ENCODE data around the gene HLA-DRB5. TPM values are rescaled to one million over a fixed set of nuclear protein-coding genes. Genes with fewer than 3 reads are reported as not detected.
"Not testable (repeated sequence)": the region's sequence is repeated elsewhere in the genome, so short reads cannot be mapped to it uniquely, and the experiment has no call there.

The HLA-DRB5 gene
- total RNA-seq, 1 experiment from 2014 or later = 0.21 TPM

DNA sequence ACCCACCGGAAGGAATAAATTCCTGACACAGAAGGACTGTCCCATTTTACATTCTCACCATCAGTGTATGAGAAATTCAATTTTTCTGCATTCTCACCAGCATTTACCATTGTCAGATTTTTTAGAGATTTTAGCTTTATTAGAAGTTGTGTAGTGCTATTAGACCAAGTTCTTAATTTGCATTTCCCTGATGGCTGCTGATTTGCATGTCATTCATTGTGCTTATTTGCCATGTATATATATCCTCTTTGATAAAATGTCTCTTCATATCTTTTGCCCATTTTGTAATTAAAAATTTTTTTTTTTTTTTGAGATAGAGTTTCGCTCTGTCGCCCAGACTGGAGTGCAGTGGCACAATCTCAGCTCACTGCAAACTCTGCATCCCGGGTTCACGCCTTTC lies 9.8 kb upstream of the HLA-DRB5 start:
- Histone ChIP-seq H3K4me3 (ENCODE audit: insufficient read depth, low read depth, low read length) (no peak overlapping the region), H3K27me3 (ENCODE audit: control insufficient read depth, insufficient read depth, low read length) (no peaks in the 10 kb centered on the region), H3K36me3 (replicated peaks; ENCODE audit: control insufficient read depth, insufficient read depth, low read length) (no peaks in the 10 kb centered on the region)
- DNase-seq = no peak

DNA sequence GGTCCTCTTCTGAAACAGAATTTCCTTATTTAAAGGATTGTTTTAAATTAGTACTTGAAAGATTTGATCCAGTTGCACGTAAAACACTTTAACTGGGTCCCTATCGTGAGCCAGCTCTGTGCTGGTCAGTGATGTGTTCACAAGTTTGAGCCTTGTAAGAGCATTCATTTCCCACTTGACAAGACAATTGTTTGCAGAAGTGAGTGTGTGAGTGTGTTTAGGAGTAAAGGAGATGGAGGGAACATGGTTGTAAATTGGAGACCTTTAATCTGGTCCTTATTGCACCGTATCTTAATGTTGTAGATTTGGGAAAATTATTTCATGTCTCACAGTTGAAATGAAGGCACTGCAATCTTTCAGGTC lies 325 bp upstream of the HLA-DRB5 start:
- DNase-seq; H3K4me3 ChIP-seq (ENCODE audit: insufficient read depth, low read depth, low read length); H3K36me3 ChIP-seq (replicated peaks; ENCODE audit: control insufficient read depth, insufficient read depth, low read length); H3K27me3 ChIP-seq (ENCODE audit: control insufficient read depth, insufficient read depth, low read length): not testable (repeated sequence)

- no peak overlapping the region for H3K4me3 ChIP-seq (ENCODE audit: insufficient read depth, low read depth, low read length)
- no peak for DNase-seq
- no peaks in the 10 kb centered on the region; the same call in 1 of the 2 replicates for H3K27me3 ChIP-seq (ENCODE audit: control insufficient read depth, insufficient read depth, low read length)
- H3K36me3 ChIP-seq (replicated peaks; ENCODE audit: control insufficient read depth, insufficient read depth, low read length) = no peaks in the 10 kb centered on the region
These were observed 7.6 kb downstream of the HLA-DRB5 start for GRCh38 chr6:32522302-32523047.

GRCh38 chr6:32519910-32520258 lies 10.2 kb downstream of the HLA-DRB5 start:
- no peak overlapping the region for H3K4me3 ChIP-seq (ENCODE audit: insufficient read depth, low read depth, low read length)
- no peaks in the 10 kb centered on the region; the same call in 1 of the 2 replicates for H3K27me3 ChIP-seq (ENCODE audit: control insufficient read depth, insufficient read depth, low read length)

DNA sequence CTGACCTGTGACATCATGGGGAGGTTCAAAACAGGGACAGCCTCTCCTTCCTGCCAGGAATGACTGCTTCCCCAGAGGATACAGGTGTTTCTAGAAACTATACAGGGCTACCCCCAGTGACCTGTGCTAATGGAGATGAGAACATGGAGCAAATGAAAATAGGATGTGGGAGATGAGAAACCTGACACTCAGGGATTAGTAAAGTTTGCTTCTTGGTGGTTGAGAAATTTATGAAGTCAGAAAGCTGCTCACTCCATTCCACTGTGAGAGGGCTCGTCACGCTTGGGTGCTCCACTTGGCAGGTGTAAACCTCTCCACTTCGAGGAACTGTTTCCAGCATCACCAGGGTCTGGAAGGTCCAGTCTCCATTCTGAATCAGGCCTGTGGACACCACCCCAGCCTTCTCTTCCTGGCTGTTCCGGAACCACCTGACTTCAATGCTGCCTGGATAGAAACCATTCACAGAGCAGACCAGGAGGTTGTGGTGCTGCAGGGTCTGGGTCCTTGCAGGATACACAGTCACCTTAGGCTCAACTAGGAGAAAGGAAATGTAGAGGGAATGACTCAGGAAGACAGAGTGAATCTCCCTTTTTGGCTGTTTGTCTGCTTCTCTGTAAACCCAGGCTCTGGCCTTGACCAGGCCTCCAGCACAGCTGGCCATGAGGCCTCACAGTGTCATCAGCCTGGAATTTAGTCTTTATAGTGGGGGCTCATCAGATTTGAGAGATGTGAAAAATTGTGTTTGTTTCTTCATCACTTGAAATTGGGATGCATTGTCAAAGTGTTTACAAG lies 10.8 kb downstream of the HLA-DRB5 start:
- Histone ChIP-seq H3K4me3 (ENCODE audit: insufficient read depth, low read depth, low read length) (no peak overlapping the region), H3K27me3 (ENCODE audit: control insufficient read depth, insufficient read depth, low read length) (no peaks in the 10 kb centered on the region; the same call in 1 of the 2 replicates), H3K36me3 (replicated peaks; ENCODE audit: control insufficient read depth, insufficient read depth, low read length) (no peaks in the 10 kb centered on the region)
- DNase-seq = no peak

More at GRCh38 chr6:32519910-32520258, 10.2 kb downstream of the HLA-DRB5 start:
- no peaks in the 10 kb centered on the region for H3K36me3 ChIP-seq (replicated peaks; ENCODE audit: control insufficient read depth, insufficient read depth, low read length)
- DNase-seq = no peak

- Histone ChIP-seq H3K4me3 (ENCODE audit: insufficient read depth, low read depth, low read length) (no peak overlapping the region), H3K36me3 (replicated peaks; ENCODE audit: control insufficient read depth, insufficient read depth, low read length) (no peaks in the 10 kb centered on the region)
- no peak for DNase-seq
These were observed 12.2 kb downstream of the HLA-DRB5 start for GRCh38 chr6:32517654-32518445.

GRCh38 chr6:32501016-32501415 lies 29.1 kb downstream of the HLA-DRB5 start:
- Histone ChIP-seq H3K36me3 (replicated peaks; ENCODE audit: control insufficient read depth, insufficient read depth, low read length) (no peaks in the 10 kb centered on the region), H3K27me3 (ENCODE audit: control insufficient read depth, insufficient read depth, low read length) (no peaks in the 10 kb centered on the region), H3K4me3 (ENCODE audit: insufficient read depth, low read depth, low read length) (no peak overlapping the region)
- DNase-seq = no peak

More at GRCh38 chr6:32517654-32518445, 12.2 kb downstream of the HLA-DRB5 start:
- no peaks in the 10 kb centered on the region; the same call in 1 of the 2 replicates for H3K27me3 ChIP-seq (ENCODE audit: control insufficient read depth, insufficient read depth, low read length)

DNA sequence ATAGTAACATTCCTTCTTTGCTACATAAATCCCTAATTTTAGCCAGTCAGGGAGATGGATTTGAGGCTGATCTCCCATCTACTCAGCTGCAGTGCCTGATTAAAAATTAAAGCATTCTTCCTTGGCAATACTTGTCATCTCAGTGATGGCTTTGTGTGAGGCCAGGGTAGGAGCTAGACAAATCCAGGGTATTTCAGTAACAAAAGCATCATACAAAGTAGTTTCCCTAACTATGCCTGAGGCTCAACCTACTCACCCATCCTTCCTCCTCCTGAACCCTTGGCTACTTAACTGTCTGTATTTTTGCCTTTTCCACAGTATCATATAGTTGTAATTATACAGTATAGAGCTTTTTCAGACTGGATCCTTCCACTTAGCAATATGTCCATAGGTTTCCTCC lies 37.7 kb downstream of the HLA-DRB5 start:
- DNase-seq = no peak
- no peaks in the 10 kb centered on the region for H3K27me3 ChIP-seq (ENCODE audit: control insufficient read depth, insufficient read depth, low read length)

GRCh38 chr6:32491700-32492099 lies 38.4 kb downstream of the HLA-DRB5 start:
- Histone ChIP-seq H3K27me3 (ENCODE audit: control insufficient read depth, insufficient read depth, low read length) (no peaks in the 10 kb centered on the region), H3K4me3 (ENCODE audit: insufficient read depth, low read depth, low read length) (no peak overlapping the region), H3K36me3 (replicated peaks; ENCODE audit: control insufficient read depth, insufficient read depth, low read length) (no peaks in the 10 kb centered on the region)
- DNase-seq = no peak

More for the DNA sequence above, 37.7 kb downstream of the HLA-DRB5 start:
- Histone ChIP-seq H3K36me3 (replicated peaks; ENCODE audit: control insufficient read depth, insufficient read depth, low read length) (no peaks in the 10 kb centered on the region), H3K4me3 (ENCODE audit: insufficient read depth, low read depth, low read length) (no peak overlapping the region)

GRCh38 chr6:32488083-32488482 lies 42.0 kb downstream of the HLA-DRB5 start:
- Histone ChIP-seq H3K36me3 (replicated peaks; ENCODE audit: control insufficient read depth, insufficient read depth, low read length) (no peaks in the 10 kb centered on the region), H3K4me3 (ENCODE audit: insufficient read depth, low read depth, low read length) (no peak overlapping the region), H3K27me3 (ENCODE audit: control insufficient read depth, insufficient read depth, low read length) (no peaks in the 10 kb centered on the region)
- DNase-seq = no peak

GRCh38 chr6:32484614-32484998 lies 45.5 kb downstream of the HLA-DRB5 start:
- no peak overlapping the region for H3K4me3 ChIP-seq (ENCODE audit: insufficient read depth, low read depth, low read length)
- H3K36me3 ChIP-seq (replicated peaks; ENCODE audit: control insufficient read depth, insufficient read depth, low read length) = no peaks in the 10 kb centered on the region
- no peak for DNase-seq
- no peaks in the 10 kb centered on the region for H3K27me3 ChIP-seq (ENCODE audit: control insufficient read depth, insufficient read depth, low read length)

DNA sequence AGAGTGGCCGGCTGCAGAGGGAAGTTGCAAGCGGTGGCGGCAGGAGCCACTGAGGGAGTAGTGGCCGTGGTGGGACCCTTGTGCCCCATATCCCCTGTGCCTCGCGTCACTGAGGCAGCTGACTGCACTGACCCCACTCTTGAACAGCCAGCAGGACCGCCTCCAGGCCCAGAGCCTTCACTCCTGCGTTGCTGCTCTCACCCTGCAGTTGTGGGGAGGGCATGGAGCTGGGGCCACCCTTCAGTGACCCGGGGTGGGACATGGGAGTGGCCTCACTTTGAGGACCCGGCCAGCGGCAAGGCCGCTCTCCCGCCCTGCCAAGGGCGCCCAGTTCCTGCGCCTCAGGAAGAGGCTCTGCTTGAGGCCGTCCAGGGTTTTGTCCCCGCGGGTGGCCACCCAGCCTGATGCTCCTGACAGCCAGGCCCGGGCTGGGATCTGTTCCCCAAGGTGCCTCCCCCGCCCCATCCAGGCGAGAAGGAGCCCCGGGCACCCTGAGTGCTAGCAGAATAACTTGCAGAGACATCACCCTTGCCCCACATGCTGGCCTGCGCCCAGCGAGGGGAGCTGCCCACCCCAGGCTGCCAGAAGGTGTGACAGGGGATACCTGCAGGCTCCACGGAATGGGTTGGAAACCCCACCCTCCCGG lies 46.0 kb downstream of the HLA-DRB5 start:
- Histone ChIP-seq H3K27me3 (ENCODE audit: control insufficient read depth, insufficient read depth, low read length) (no peaks in the 10 kb centered on the region), H3K4me3 (ENCODE audit: insufficient read depth, low read depth, low read length) (no peak overlapping the region), H3K36me3 (replicated peaks; ENCODE audit: control insufficient read depth, insufficient read depth, low read length) (no peaks in the 10 kb centered on the region)
- DNase-seq = peak; percentile 48

- no peaks in the 10 kb centered on the region for H3K27me3 ChIP-seq (ENCODE audit: control insufficient read depth, insufficient read depth, low read length)
- H3K4me3 ChIP-seq (ENCODE audit: insufficient read depth, low read depth, low read length) = no peak overlapping the region
- DNase-seq = no peak
- H3K36me3 ChIP-seq (replicated peaks; ENCODE audit: control insufficient read depth, insufficient read depth, low read length) = no peaks in the 10 kb centered on the region
These were observed 54.5 kb downstream of the HLA-DRB5 start for GRCh38 chr6:32475392-32476206.

Data from H7 (cell line).